ENCODE measurements around the gene RCN1.
"Not testable (repeated sequence)": the region's sequence is repeated elsewhere in the genome, so short reads cannot be mapped to it uniquely, and the experiment has no call there.

RCN1 gene

DNA sequence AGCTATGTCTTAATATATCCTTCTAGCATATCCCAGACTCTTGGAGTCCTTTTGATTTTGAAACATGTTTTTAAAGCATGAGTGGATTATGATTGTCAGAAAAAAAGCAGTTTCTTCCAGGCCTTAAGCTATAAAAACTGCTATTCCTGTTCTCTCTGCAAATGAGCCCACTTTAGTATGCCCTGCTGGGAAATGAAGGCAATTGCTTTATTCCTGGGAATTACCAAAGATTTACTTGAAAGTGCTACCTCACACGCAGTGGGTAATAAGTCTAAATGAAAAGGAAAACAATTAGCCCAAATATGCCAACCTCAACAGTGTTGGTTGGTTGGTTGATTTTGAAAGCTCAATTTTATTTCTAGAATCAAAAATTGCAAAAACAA is 17.2 kb upstream of the RCN1 start:
- no peak for DNase-seq (ENCODE audit: low read depth in 1 of 2, low spot score in 1 of 2)

DNA sequence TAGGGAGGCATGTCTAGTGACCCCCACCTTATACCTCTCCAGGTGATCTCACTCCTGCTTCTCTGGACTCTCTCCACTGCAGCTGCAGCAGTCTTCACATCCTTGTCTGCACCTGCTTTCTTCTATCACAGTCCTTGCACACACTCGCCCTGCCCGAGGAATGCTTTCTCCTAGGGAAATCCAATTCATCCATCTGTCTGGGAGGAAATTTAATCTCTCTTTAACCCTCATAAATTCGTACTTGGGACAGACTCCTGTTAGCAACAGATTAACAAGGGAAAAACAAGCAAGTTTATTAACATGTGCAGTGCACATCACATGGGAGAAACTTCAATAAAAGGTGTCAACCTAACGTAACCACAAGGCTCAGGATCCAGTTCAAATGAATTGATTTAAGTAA is 11.3 kb upstream of the RCN1 start:
- DNase-seq (ENCODE audit: low read depth in 1 of 2, low spot score in 1 of 2): no peak

DNA sequence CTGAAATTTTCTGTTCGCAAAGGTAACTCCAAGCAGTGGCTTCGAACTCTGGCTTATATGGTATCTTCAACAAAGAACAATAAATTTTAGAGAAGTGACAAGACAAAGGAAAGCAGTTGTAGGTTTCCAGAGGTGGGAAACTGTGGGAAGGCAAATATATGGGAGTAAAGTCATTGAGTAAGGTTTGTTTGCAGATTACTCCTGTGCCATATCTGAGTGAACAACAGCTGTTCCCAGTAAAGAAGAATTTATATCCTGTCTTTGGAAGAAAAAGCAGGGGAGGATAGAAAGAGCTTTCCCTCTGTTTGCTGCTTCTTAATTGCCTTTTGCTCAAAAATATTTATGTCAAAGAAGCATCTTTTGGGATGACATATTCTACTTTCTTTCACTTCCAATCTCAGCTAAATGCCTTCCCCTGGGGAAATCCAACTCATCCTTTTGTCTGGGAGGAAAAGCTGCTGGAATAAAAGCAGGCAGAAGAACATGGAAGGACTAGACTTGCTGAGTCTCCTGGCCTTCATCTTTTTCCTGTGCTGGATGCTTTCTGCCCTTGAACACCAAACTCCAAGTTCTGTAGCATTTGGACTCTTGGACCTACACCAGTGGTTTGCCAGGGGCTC is 10.4 kb upstream of the RCN1 start:
- no peak for DNase-seq (ENCODE audit: low read depth in 1 of 2, low spot score in 1 of 2)

DNA sequence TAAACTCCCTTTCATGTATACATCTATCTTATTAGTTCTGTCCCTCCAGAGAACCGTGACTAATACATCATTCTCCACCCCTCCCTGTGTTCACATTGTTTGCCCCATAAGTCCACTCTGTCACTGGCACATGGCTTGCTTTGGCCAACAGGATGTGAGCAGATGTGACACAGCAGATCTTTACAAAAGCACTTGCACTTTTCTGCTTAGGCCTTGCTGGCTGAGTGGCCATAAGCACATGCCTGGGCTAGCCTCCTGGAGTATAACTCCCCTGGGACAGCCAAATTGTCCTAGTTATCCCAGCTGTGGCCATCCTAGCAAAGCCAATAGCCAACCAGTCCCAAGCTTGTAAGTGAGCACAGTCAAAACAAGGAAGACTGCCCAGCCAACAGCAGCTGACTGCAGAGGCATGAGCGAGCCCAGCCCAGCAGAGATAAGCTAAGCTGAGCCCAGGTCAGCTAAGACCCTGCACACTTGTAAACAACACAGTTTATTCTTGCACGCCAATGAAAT is 9.7 kb upstream of the RCN1 start:
- DNase-seq (ENCODE audit: low read depth in 1 of 2, low spot score in 1 of 2): no peak

DNA sequence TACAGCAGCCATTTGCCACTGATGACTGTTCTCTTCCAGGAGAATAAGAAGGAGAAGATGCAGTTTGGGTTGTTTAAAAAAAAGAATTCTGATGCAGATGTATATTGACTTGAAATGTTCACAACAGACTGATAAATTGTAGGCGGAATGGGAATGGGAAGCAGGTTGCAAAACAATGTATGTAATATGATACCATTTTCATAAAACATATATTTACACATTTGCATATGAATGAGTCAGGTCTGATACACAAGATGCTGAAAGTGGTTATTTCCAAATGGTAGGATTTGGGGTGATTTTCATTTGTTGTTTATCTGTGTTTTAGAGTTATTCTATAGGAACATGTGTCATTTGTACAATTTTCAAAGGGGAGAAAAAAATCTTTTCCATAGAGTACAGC is 9.0 kb upstream of the RCN1 start:
- DNase-seq (ENCODE audit: low read depth in 1 of 2, low spot score in 1 of 2): no peak

DNA sequence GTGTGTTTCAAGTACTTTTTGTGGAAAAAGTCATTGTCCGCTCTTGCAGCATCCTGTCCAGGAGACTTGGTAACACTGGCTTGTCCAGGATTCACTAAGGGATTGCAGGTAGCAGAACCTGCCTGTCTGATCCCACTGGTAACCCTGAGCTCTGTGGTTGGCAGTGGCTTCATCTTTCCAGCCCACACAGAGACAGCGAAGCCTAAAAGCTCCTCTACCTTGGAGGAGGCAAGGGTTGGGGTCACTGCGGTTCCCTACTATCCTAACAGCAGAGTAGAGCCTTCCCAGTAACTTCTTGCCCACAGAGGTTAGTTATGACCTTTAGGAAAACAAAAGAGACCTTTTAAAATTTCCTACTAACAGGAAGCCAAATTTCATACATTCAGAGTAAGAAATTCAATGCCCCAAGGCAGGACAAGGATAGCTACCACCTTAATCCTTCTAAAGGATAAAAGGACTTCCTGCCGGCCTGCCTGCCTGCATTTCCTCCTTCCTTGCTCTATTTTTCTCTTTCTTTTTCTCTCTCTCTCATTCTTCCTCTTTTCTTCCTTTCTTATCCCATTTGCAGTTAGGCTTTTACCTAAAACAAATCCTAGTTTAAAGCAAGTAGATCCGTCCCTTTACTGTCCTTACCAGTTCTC is 8.4 kb upstream of the RCN1 start:
- DNase-seq (ENCODE audit: low read depth in 1 of 2, low spot score in 1 of 2): no peak

DNA sequence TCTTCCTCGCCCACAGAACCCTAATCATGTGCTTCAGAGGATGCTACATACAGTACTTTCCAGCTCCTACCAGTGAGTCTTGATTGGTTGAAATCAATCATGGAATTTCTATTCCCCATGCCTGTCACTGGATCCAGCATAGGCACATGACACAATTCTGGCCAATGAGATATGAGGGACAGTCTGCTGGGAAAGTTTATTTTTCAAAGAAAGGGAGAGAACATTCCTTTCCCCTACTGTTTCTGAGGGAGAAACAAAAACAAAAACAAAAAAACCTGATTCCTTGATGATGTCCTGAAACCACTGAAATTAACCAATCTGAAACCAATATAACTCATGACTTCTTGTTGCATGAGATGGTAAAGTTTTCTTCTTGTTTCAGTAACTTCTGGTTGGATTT is 3.3 kb upstream of the RCN1 start:
- DNase-seq (ENCODE audit: low read depth in 1 of 2, low spot score in 1 of 2): no peak

DNA sequence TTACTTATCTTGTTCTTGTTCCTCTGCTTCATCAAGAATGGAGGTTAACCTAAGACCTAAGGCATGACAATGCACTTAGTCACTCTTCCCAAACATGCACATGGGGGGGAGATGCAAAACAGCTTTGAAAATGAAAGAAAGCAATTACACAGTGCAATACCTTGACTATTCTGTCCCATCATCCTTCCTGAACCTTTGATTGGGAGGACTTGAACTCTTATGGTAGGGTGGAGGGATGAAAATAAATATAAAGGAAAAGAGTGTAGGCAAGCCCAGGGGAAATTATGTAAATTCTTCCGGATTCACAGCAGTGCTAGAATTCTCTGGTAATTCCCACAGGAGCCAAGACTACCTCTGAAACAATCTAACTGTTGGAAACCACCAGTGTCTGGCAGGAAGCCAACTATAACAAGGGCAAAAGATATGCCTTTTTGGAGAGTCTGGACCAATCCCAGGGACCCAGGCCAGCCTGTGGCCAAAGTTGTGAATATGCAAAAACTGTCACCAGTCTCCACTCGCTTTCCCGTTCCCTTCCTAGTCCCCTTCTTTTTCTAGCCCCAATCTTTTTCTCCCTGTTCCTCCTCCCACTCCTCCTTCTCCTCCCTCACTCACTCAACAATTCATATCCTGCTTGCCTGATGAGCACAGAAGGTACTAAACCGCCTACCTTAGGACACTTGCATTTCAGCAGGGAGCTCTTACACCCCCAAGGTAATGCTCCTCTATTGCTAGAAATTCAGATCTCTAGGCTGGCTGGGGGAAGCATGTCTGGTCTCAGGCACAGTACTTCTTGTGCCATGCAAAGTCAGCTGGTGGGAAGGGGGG is 2.5 kb upstream of the RCN1 start:
- peak in 1 of 2 donors; percentile 13 for DNase-seq (ENCODE audit: low read depth in 1 of 2, low spot score in 1 of 2)

DNA sequence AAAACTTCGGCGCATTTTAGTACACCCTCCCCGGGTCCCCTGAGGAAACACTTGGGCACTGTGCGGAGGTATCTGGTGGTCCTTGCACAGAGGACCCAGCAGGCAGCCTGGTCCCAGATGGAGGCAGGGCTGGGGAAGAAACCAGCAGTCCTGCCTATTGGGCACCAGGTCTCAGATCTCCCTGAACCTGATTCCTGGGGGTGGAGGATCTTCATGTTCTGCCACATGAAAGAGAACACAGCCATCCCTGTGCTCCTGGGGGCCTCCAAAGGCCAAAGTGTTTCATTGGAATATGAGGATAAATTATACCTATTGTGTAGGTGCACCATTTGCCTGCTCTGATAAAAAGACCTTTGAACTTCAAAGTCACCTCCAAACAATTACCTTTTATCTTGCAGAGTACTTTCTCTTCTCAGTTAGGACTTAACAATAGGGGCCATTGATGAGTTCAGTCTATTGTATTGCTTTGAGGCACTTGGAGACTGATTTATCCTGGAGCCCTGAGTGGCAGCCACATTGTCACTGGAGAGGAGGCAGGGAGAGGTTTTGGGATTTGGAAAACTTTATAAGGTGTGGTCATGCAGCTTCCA is 1.8 kb downstream of the RCN1 start:
- DNase-seq (ENCODE audit: low read depth in 1 of 2, low spot score in 1 of 2): no peak

DNA sequence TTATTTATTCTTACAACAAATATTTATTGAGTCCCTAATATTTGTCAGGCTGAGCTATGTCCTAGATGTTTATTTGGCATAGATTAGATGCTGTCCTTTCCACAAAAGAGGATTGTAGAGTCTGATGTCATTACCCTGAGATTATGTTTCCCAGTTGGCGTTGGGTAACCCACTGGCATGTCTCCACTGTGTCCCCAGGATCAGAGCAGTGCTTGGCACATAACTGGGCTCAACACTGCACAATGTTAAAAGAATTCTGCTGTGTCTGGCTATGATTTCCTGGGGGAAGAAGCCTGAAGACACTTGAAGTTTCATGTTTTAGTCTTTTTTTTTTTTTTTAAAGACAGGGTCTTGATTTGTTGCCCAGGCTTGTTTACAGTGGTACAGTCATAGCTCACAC is 4.0 kb downstream of the RCN1 start:
- DNase-seq (ENCODE audit: low read depth in 1 of 2, low spot score in 1 of 2): no peak

DNA sequence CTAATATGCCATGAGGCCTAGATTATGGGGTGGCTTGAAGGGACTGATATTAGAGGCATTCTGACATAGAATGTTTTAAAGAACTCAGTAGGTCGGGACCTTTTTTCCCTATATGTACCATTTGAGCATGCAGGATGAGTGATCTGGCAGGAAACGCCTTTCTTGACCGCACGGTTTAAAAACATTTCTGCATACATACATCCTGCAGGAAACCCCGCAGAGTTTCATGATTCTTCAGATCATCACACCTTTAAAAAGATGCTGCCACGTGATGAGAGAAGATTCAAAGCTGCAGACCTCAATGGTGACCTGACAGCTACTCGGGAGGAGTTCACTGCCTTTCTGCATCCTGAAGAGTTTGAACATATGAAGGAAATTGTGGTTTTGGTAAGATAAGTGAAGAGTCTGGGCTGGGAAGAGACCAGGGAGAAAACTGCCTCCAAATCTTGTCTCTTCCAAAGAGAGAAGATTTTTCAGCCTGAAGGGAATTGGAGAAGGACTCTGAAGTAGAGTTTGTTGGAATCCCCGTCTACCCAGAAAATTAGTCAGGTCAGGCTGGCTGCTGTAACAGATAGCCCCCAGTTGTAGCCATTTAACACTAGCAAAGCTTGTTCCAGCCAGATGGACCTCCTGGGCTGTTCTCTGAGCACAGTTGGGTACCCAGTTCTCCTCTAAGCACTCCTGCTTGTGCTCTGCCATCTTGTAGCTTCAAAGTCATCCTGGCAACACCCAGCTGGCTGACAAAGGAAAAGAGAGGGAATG is 7.4 kb downstream of the RCN1 start:
- no peak for DNase-seq (ENCODE audit: low read depth in 1 of 2, low spot score in 1 of 2)

DNA sequence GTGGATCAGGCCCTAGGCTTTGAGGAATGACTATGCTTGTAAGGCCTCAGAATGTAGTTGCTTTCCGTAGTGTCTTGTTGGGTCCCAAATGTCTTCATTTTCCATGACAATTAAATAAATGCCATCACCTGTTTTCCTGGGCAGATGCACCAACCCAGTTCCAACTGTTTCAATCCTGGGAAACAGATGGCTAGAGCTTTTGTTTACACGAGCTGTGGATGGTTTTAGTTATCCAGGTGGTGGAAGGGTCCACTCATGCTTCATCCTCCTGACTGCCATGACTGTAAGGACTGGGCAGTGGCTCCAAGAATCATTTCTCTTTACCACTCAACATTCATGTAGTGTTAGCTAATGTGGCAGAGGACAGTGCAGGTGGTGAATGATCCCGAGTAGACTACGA is 8.6 kb downstream of the RCN1 start:
- no peak for DNase-seq (ENCODE audit: low read depth in 1 of 2, low spot score in 1 of 2)

DNA sequence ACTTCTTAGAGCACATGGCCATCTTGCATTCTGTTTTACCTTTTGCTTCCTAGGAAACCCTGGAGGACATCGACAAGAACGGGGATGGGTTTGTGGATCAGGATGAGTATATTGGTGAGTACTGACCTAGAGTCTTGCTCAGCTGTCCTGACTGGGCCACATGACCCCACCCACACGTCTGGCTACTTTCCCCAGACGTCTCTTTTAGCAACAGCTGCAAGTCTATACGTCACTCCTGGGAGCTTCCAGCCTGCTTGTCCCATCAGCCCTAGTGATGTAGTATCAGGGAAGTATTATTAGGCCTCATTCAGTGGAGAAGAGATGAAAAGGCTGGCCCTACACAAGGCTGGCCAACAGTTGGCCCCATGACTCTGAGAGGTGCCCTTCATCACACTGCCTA is 9.6 kb downstream of the RCN1 start:
- DNase-seq (ENCODE audit: low read depth in 1 of 2, low spot score in 1 of 2): no peak

DNA sequence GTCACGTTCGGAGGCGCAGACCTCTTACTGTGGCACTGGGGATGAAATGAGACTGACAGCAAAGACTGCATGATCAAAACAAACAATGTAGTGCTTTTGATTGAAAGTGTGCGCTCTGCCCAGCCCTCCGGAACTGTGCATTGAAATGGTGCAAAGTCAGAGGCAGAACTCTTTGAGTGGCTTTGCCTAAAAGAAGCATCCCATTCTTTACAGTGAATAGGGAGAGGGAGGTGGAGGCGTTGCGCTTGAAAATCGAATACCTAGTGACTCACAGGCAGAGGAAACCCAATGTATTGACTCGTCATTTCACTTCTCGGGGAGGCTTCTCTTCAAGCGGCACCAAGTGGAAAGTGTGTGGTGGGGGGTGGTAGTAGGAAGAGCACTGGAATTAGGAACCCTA is 10.9 kb downstream of the RCN1 start:
- no peak for DNase-seq (ENCODE audit: low read depth in 1 of 2, low spot score in 1 of 2)

DNA sequence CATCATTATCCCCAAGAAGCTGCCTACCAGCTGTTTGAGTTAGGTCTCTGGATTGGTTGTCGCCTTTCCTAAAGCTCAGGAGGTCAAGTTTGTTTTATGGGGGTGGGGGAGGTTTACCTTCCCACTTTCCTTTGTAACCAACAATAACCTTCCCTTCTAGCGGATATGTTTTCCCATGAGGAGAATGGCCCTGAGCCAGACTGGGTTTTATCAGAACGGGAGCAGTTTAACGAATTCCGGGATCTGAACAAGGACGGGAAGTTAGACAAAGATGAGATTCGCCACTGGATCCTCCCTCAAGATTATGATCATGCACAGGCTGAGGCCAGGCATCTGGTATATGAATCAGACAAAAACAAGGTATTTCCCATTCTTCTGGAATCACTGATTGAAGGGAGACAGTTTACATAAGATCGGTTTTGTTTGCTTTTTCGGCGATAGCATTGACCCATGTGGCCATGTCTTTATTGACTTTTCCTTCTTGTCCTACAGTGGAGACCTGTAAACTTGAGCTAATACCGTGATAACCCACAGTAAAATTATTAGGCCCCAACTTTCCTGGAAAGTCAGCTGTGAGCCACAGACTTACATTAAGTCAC is 12.3 kb downstream of the RCN1 start:
- DNase-seq (ENCODE audit: low read depth in 1 of 2, low spot score in 1 of 2): not testable (repeated sequence)

DNA sequence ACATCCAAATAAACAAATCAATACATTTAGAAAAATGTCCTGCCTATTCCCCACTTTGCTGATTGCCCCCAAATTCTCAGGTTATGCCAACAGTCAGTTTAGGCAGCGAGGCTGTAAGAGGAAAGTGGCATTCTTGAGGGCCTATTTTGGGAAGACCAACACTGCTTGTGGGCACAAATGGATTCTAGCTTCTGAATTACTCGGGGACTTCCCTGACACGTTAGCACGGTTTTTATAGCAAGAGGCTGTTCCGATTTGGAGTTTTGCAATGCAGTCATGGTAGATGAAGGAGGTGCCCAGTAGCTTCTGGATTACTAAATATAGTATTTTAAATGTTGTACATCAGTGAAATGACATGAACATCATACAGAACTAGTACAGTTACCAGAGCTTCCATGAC is 13.1 kb downstream of the RCN1 start:
- DNase-seq (ENCODE audit: low read depth in 1 of 2, low spot score in 1 of 2): no peak

DNA sequence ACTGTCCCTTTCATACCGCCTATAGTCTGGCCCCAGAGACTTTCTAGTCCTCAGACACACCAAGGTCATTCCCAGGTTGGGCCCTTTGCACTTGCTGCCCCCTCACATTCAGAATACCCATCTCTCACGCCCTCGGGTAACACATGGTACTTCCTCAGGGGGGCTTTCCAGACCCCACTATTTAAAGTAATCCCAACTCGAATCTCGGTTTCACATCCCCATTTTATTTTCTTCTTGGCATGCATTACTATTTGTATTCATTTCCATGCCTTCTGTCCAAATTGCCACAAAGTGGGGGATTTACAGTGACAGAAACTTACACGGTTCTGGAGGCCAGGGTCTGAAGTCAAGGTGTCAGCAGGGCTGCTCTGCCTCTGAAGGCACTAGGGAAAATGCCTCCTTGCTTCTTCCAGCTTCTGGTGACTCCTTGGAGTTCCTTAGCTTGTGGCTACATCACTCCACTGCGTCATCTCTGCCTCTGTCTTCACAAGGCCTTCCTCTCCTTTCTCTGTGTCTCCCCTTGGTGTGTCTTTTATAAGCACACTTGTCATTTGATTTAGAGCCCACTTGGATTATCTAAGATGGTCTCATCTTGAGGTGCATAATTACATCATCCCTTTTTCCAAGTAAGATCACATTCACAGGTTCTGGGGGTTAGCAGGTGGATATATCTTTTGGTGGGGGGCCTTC is 15.1 kb downstream of the RCN1 start:
- DNase-seq (ENCODE audit: low read depth in 1 of 2, low spot score in 1 of 2): no peak

DNA sequence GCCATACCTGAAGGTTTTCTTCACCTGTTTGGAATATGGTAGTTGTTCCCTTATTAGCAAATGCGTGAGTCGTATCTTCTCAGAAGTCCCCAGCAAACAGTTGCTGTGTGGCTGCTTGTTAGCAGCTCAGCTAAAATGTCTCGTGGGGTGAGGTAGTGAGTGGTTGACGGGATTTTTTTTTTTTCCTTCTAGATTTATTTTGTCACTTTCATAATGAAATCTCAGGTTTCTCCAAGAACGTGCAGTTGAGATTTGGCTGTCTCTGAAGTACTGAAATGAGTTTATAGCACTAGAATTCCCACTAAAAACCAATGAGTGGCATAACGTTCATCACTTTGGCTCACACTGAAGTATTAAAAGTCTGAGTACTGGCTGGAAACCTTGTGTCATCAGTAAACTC is 16.8 kb downstream of the RCN1 start:
- DNase-seq (ENCODE audit: low read depth in 1 of 2, low spot score in 1 of 2): no peak

DNA sequence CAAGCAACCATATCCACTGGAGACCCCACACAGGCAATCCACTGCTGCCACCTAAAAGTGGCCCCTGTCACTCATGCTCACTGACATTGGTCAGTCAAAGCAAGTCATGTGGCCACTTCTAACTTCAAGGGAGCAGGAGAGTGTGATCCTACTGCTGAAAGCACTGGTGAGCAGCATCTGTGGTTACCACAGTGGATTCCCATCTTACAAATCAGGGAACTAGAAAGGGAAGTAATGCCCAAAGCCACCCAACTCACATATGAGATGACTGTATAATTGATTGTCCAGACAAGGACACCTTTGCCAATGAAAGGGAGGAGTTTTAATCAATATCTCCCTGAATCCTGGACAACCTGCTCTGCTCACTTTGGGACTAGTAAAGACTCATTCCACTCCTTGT is 17.7 kb downstream of the RCN1 start:
- DNase-seq (ENCODE audit: low read depth in 1 of 2, low spot score in 1 of 2): no peak

DNA sequence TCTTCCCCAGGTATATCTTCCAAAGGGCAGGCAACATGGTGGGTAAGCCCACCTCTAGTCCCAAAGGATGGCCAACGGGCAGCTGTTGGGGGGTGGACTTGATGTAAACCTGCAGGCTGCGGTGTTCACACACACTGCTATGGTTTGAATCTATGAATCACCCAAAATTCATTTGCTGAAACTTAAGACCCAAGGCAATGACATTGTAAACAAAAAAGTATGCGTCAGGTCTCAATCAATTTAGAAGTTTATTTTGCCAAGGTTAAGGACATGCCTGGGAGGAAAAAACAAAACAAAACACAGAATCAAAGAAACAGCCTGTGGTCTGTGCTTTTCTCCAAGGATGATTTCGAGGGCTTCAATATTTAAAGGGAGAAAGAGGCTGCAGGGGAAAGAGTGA is 18.3 kb downstream of the RCN1 start:
- DNase-seq (ENCODE audit: low read depth in 1 of 2, low spot score in 1 of 2): no peak

All from activated CD4-positive, alpha-beta T cell treated with anti-CD3 and anti-CD28 coated beads, Interleukin-2, amount 50 U/mL, for 24 hours (primary cell).